ENCODE results near the gene HS1BP3.

The HS1BP3 gene

GRCh38 chr2:20650877-20651730 is at the start of gene HS1BP3:
Gene HS1BP3 (minus strand): TSS chr2:20651098. CDS start chr2:20651063, 35 bp downstream.
- Mint-ChIP-seq H3K4me3 (peak within 1 kb of the TSS; percentile 92 to 93), H3K4me1 (peaks cover 34% of the 10 kb centered on the region), H3K27ac (peak within 1 kb of the TSS; percentile 77 to 89), H3K27me3 (no peaks in the 10 kb centered on the region), H3K9me3 (no peaks in the 10 kb centered on the region)
- DNase-seq (peak; percentile 90 to 95), ATAC-seq (peak; percentile 93)

- Mint-ChIP-seq H3K27me3 (no peaks in the 10 kb centered on the region), H3K9me3 (no peaks in the 10 kb centered on the region), H3K4me3 (no peak overlapping the region), H3K4me1 (peaks cover 5% of the 10 kb centered on the region), H3K27ac (no peak overlapping the region)
- DNase-seq (no peak), ATAC-seq (no peak)
Observed at GRCh38 chr2:20698916-20699613, 48.2 kb upstream of the HS1BP3 start.

GRCh38 chr2:20697322-20697934 is 46.5 kb upstream of the HS1BP3 start:
- no peak for DNase-seq

GRCh38 chr2:20696366-20696765 is 45.5 kb upstream of the HS1BP3 start:
- ATAC-seq: no peak
- peaks cover 5% of the 10 kb centered on the region for H3K4me1 Mint-ChIP-seq
- H3K9me3 Mint-ChIP-seq: no peaks in the 10 kb centered on the region
- H3K4me3 Mint-ChIP-seq: no peak overlapping the region
- H3K27ac Mint-ChIP-seq: no peak overlapping the region
- no peak for DNase-seq
- H3K27me3 Mint-ChIP-seq: no peaks in the 10 kb centered on the region

More at GRCh38 chr2:20697322-20697934, 46.5 kb upstream of the HS1BP3 start:
- ATAC-seq: no peak
- Mint-ChIP-seq H3K4me1 (peaks cover 5% of the 10 kb centered on the region), H3K27me3 (no peaks in the 10 kb centered on the region), H3K9me3 (no peaks in the 10 kb centered on the region), H3K27ac (no peak overlapping the region), H3K4me3 (no peak overlapping the region)

GRCh38 chr2:20693317-20693716 is 42.4 kb upstream of the HS1BP3 start:
- Mint-ChIP-seq H3K9me3 (no peaks in the 10 kb centered on the region), H3K27ac (no peak overlapping the region), H3K4me3 (no peak overlapping the region), H3K4me1 (no peaks in the 10 kb centered on the region), H3K27me3 (no peaks in the 10 kb centered on the region)
- ATAC-seq (no peak), DNase-seq (no peak)

GRCh38 chr2:20692081-20692480 is 41.2 kb upstream of the HS1BP3 start:
- DNase-seq: no peak
- no peaks in the 10 kb centered on the region for H3K27me3 Mint-ChIP-seq
- H3K4me3 Mint-ChIP-seq: no peak overlapping the region
- no peak overlapping the region for H3K27ac Mint-ChIP-seq
- no peaks in the 10 kb centered on the region for H3K4me1 Mint-ChIP-seq
- no peak for ATAC-seq
- no peaks in the 10 kb centered on the region for H3K9me3 Mint-ChIP-seq

GRCh38 chr2:20691076-20691734 is 40.3 kb upstream of the HS1BP3 start:
- no peaks in the 10 kb centered on the region for H3K4me1 Mint-ChIP-seq
- no peaks in the 10 kb centered on the region for H3K9me3 Mint-ChIP-seq
- DNase-seq: no peak
- H3K27ac Mint-ChIP-seq: no peak overlapping the region
- no peak overlapping the region for H3K4me3 Mint-ChIP-seq
- no peak for ATAC-seq
- no peaks in the 10 kb centered on the region for H3K27me3 Mint-ChIP-seq

GRCh38 chr2:20689428-20690264 is 38.7 kb upstream of the HS1BP3 start:
- ATAC-seq (no peak), DNase-seq (no peak)
- H3K4me1 Mint-ChIP-seq: no peaks in the 10 kb centered on the region
- H3K9me3 Mint-ChIP-seq: no peaks in the 10 kb centered on the region
- no peak overlapping the region for H3K27ac Mint-ChIP-seq
- H3K27me3 Mint-ChIP-seq: no peaks in the 10 kb centered on the region
- no peak overlapping the region for H3K4me3 Mint-ChIP-seq

GRCh38 chr2:20687260-20687832 is 36.4 kb upstream of the HS1BP3 start:
- no peak for ATAC-seq
- no peak for DNase-seq
- Mint-ChIP-seq H3K27ac (peak overlapping the region in 1 of 2 donors; percentile 34), H3K4me3 (no peak overlapping the region), H3K27me3 (no peaks in the 10 kb centered on the region), H3K4me1 (no peaks in the 10 kb centered on the region), H3K9me3 (no peaks in the 10 kb centered on the region)

GRCh38 chr2:20684581-20685063 is 33.7 kb upstream of the HS1BP3 start:
- Mint-ChIP-seq H3K4me1 (no peaks in the 10 kb centered on the region), H3K27me3 (no peaks in the 10 kb centered on the region), H3K9me3 (no peaks in the 10 kb centered on the region), H3K4me3 (no peak overlapping the region), H3K27ac (no peak overlapping the region)
- ATAC-seq (no peak), DNase-seq (no peak)

GRCh38 chr2:20682167-20682920 is 31.4 kb upstream of the HS1BP3 start:
- no peak overlapping the region for H3K27ac Mint-ChIP-seq

GRCh38 chr2:20680744-20681375 is 30.0 kb upstream of the HS1BP3 start:
- no peaks in the 10 kb centered on the region for H3K9me3 Mint-ChIP-seq
- DNase-seq (no peak), ATAC-seq (no peak)
- no peak overlapping the region for H3K4me3 Mint-ChIP-seq
- no peaks in the 10 kb centered on the region for H3K4me1 Mint-ChIP-seq
- no peaks in the 10 kb centered on the region for H3K27me3 Mint-ChIP-seq
- H3K27ac Mint-ChIP-seq: no peak overlapping the region

More at GRCh38 chr2:20682167-20682920, 31.4 kb upstream of the HS1BP3 start:
- Mint-ChIP-seq H3K4me1 (no peaks in the 10 kb centered on the region), H3K9me3 (no peaks in the 10 kb centered on the region), H3K27me3 (no peaks in the 10 kb centered on the region), H3K4me3 (no peak overlapping the region)
- ATAC-seq: no peak
- DNase-seq: no peak

GRCh38 chr2:20678780-20679179 is 27.9 kb upstream of the HS1BP3 start:
- H3K9me3 Mint-ChIP-seq: no peaks in the 10 kb centered on the region
- peaks cover 17% of the 10 kb centered on the region for H3K27me3 Mint-ChIP-seq
- DNase-seq (no peak), ATAC-seq (no peak)
- H3K4me3 Mint-ChIP-seq: no peak overlapping the region
- H3K4me1 Mint-ChIP-seq: no peaks in the 10 kb centered on the region
- peak overlapping the region in 1 of 2 donors; percentile 42 for H3K27ac Mint-ChIP-seq

- no peak for ATAC-seq
- H3K9me3 Mint-ChIP-seq: no peaks in the 10 kb centered on the region
- no peak for DNase-seq
- H3K4me1 Mint-ChIP-seq: no peaks in the 10 kb centered on the region
- H3K27ac Mint-ChIP-seq: no peak overlapping the region
- no peak overlapping the region for H3K4me3 Mint-ChIP-seq
- peaks cover 25% of the 10 kb centered on the region for H3K27me3 Mint-ChIP-seq
Observed at GRCh38 chr2:20678086-20678395, 27.1 kb upstream of the HS1BP3 start.
